ENCODE data around the gene NUTM2B. TPM values are rescaled to one million over a fixed set of nuclear protein-coding genes. Genes with fewer than 3 reads are reported as not detected.
"Not testable (repeated sequence)": the region's sequence is repeated elsewhere in the genome, so short reads cannot be mapped to it uniquely, and the experiment has no call there.

The NUTM2B gene
- total RNA-seq, 1 donor from 2014 or later: 0.42 TPM

- H3K4me1 Mint-ChIP-seq (ENCODE audit: low read depth, unreplicated experiment); H3K27me3 Mint-ChIP-seq (ENCODE audit: unreplicated experiment); DNase-seq; H3K36me3 Mint-ChIP-seq (ENCODE audit: unreplicated experiment); H3K27ac Mint-ChIP-seq (ENCODE audit: unreplicated experiment); H3K9me3 Mint-ChIP-seq (ENCODE audit: unreplicated experiment); H3K4me3 Mint-ChIP-seq (ENCODE audit: unreplicated experiment): not testable (repeated sequence)
These were observed 55.4 kb downstream of the NUTM2B start for GRCh38 chr10:79758297-79758993.

Other genes with a start within 250 kb of the NUTM2B start
- 0.61 TPM for gene EIF5AL1, start 190.7 kb upstream of the NUTM2B start, total RNA-seq (ENCODE audit: unreplicated experiment)
- 0.39 TPM for gene SFTPA2, start 142.8 kb upstream of the NUTM2B start, total RNA-seq (ENCODE audit: unreplicated experiment)
- not detected for gene SFTPA1, start 92.3 kb upstream of the NUTM2B start, total RNA-seq (ENCODE audit: unreplicated experiment)
- 0.86 TPM for gene NUTM2E, start 123.5 kb downstream of the NUTM2B start, total RNA-seq (ENCODE audit: unreplicated experiment)
- 0.51 TPM for gene SFTPD, start 245.9 kb downstream of the NUTM2B start, total RNA-seq (ENCODE audit: unreplicated experiment)

Data from glutamatergic neuron (in vitro differentiated cells).